IMR-90 (cell line): ENCODE results near the gene DEFB110. TPM values are rescaled to one million over a fixed set of nuclear protein-coding genes. Genes with fewer than 3 reads are reported as not detected.

ENCODE experiments used
- ATAC-seq: fragments of 200-7000 bp; cut with Tn5 transposase; 2 replicates; pipeline ENCODE4 v1.9.1; 2020; ENCODE audit warnings: low read depth, mild to moderate bottlenecking, moderate library complexity
- BruUV-seq: library from RNA; stranded (reverse); fragments of 400-500 nt; replicated peaks from 2 replicates; lab custom pipeline; 2021; lab: Mats Ljungman, UMichigan
- CTCF ChIA-PET: fragments of 300-600 bp; formaldehyde crosslinking; extraction: SDS; loops from one replicate; lab custom pipeline; 2021; ENCODE audit warnings: antibody characterized with exemption; lab: Yijun Ruan, JAX
- POLR2A ChIA-PET: fragments of 300-600 bp; sonication (Branson Sonifier 250); formaldehyde crosslinking; loops from one replicate; lab custom pipeline; 2022; ENCODE audit warnings: antibody characterized with exemption; ENCODE audit not compliant: unreplicated experiment; lab: Charles Lee
- DNase-seq: peaks from one replicate; pipeline ENCODE4 v3.0.0; 2013
- H2AFZ ChIP-seq: replicated peaks from 2 replicates; pipeline ENCODE3; 2013; ENCODE audit warnings: low read length, mild to moderate bottlenecking; ENCODE audit not compliant: poor library complexity
- H2AK5ac ChIP-seq: 2 replicates; pipeline ENCODE4 v1.6.1; 2013; ENCODE audit warnings: low read depth, low read length, inconsistent platforms
- H2AK9ac ChIP-seq: replicated peaks from 2 replicates; pipeline ENCODE3; 2013; ENCODE audit warnings: mild to moderate bottlenecking, low read depth, low read length, moderate library complexity; ENCODE audit not compliant: poor library complexity
- H2BK120ac ChIP-seq: 2 replicates; pipeline ENCODE4 v1.6.1; 2013; ENCODE audit warnings: low read depth, low read length, inconsistent platforms
- H2BK15ac ChIP-seq: 3 replicates; pipeline ENCODE4 v1.6.1; 2013; ENCODE audit warnings: low read depth, low read length, inconsistent platforms
- H2BK20ac ChIP-seq: 2 replicates; pipeline ENCODE4 v1.6.1; 2013; ENCODE audit warnings: low read depth, mild to moderate bottlenecking, inconsistent platforms, low read length, moderate library complexity
- H2BK5ac ChIP-seq: 2 replicates; pipeline ENCODE4 v1.6.1; 2013; ENCODE audit warnings: mild to moderate bottlenecking, low read depth, low read length, inconsistent platforms; ENCODE audit not compliant: poor library complexity, severe bottlenecking
- H3K14ac ChIP-seq: replicated peaks from 2 replicates; pipeline ENCODE4 v1.6.1; 2013; ENCODE audit warnings: low read depth, low read length, inconsistent platforms
- H3K18ac ChIP-seq: 2 replicates; pipeline ENCODE4 v1.6.1; 2013; ENCODE audit warnings: low read depth, low read length, control low read depth
- H3K23ac ChIP-seq: 2 replicates; pipeline ENCODE4 v1.6.1; 2013; ENCODE audit warnings: low read depth, low read length, inconsistent platforms
- H3K27ac ChIP-seq: 2 replicates; pipeline ENCODE4 v1.5.1; 2013; ENCODE audit warnings: mild to moderate bottlenecking, control low read depth, low read length; ENCODE audit not compliant: insufficient read depth
- H3K27me3 ChIP-seq: 2 replicates; pipeline ENCODE4 v1.6.1; 2013; ENCODE audit warnings: low read length; ENCODE audit not compliant: control insufficient read depth, insufficient read depth
- H3K36me3 ChIP-seq: 2 replicates; pipeline ENCODE4 v1.6.1; 2013; ENCODE audit warnings: low read length, mixed read lengths; ENCODE audit not compliant: control insufficient read depth, insufficient read depth
- H3K4ac ChIP-seq: 2 replicates; pipeline ENCODE4 v1.6.1; 2013; ENCODE audit warnings: low read depth, low read length, inconsistent platforms
- H3K4me1 ChIP-seq: 2 replicates; pipeline ENCODE4 v1.6.1; 2013; ENCODE audit warnings: low read length, mixed read lengths; ENCODE audit not compliant: control insufficient read depth, insufficient read depth
- H3K4me2 ChIP-seq: 2 replicates; pipeline ENCODE4 v1.6.1; 2013; ENCODE audit warnings: low read depth, mild to moderate bottlenecking, control low read depth, low read length, moderate library complexity
- H3K4me3 ChIP-seq: 2 replicates; pipeline ENCODE4 v1.5.1; 2013; ENCODE audit warnings: low read depth, mild to moderate bottlenecking, control low read depth, low read length, moderate library complexity; ENCODE audit not compliant: insufficient read depth
- H3K56ac ChIP-seq: 2 replicates; pipeline ENCODE4 v1.6.1; 2013; ENCODE audit warnings: low read length, inconsistent platforms; ENCODE audit not compliant: insufficient read depth; ENCODE audit errors: extremely low read depth
- H3K79me1 ChIP-seq, 2 experiments: 2 replicates each; pipeline ENCODE4 v1.6.1; 2013; ENCODE audit warnings: low read length in 2 of 2, inconsistent platforms in 1 of 2, low read depth in 1 of 2
- H3K9ac ChIP-seq: 2 replicates; pipeline ENCODE4 v1.6.1; 2013; ENCODE audit warnings: low read depth, low read length, control low read depth
- H3K9me1 ChIP-seq: 2 replicates; pipeline ENCODE4 v1.6.1; 2013; ENCODE audit warnings: low read length, inconsistent platforms; ENCODE audit not compliant: insufficient read depth
- H3K9me3 ChIP-seq: 2 replicates; pipeline ENCODE4 v1.6.1; 2013; ENCODE audit warnings: low read length; ENCODE audit not compliant: control insufficient read depth, insufficient read depth
- H4K20me1 ChIP-seq: 2 replicates; pipeline ENCODE4 v1.6.1; 2013; ENCODE audit warnings: low read length, inconsistent platforms; ENCODE audit not compliant: insufficient read depth
- H4K5ac ChIP-seq: 2 replicates; pipeline ENCODE4 v1.6.1; 2013; ENCODE audit warnings: mild to moderate bottlenecking, low read depth, low read length, control low read depth
- H4K8ac ChIP-seq, 2 experiments: 2 replicates each; pipeline ENCODE4 v1.6.1; 2013; ENCODE audit warnings: low read depth in 2 of 2, low read length in 2 of 2, control low read depth in 1 of 2, inconsistent platforms in 1 of 2
- H4K91ac ChIP-seq: 2 replicates; pipeline ENCODE4 v1.6.1; 2013; ENCODE audit warnings: low read depth, low read length, inconsistent platforms; ENCODE audit not compliant: insufficient read depth
- MAFK ChIP-seq: IDR thresholded peaks from 2 replicates; pipeline ENCODE4 v1.6.1; 2012; ENCODE audit warnings: low read depth, low read length, improper control_type of control experiment
- RFX5 ChIP-seq: IDR thresholded peaks from 2 replicates; pipeline ENCODE4 v1.8.0; 2012; ENCODE audit warnings: low read depth, mild to moderate bottlenecking, low read length, moderate library complexity
- SMC3 ChIP-seq: fragments of 150-350 bp; IDR thresholded peaks from 2 replicates; pipeline ENCODE4 v1.6.1; 2016; ENCODE audit warnings: low read depth, mild to moderate bottlenecking, antibody characterized with exemption, low read length, moderate library complexity
- WGBS, 2 experiments: methylation state at CpG; one replicate each; pipeline versions ENCODE4 v1.1.5 to v1.1.7; 2013; ENCODE audit warnings: missing lambda C conversion rate in 2 of 2; ENCODE audit not compliant: insufficient read length in 1 of 2; ENCODE audit errors: extremely low coverage in 2 of 2; 5-methylcytosine and 5-hydroxymethylcytosine counted together
- dilution Hi-C: fragments of 300-500 bp; cut with HindIII; formaldehyde crosslinking; loops from one replicate; pipeline ENCODE4 v1.14.3; 2018; ENCODE audit warnings: low sequenced_read_pairs; ENCODE audit not compliant: unreplicated experiment
- in situ Hi-C: fragments of 300-500 bp; cut with MboI; formaldehyde crosslinking; loops from 3 replicates; pipeline ENCODE4 v1.14.3; 2019; ENCODE audit warnings: low sequenced_read_pairs, inconsistent platforms, mixed read lengths
- intact Hi-C: fragments of 100-400 bp; cut with micrococcal nuclease; formaldehyde crosslinking; loops from 2 replicates; pipeline ENCODE4 v1.10.0; 2022
- polyA plus RNA-seq, 3 experiments: library from polyadenylated mRNA; depleted of rRNA; stranded (reverse); fragments of >200 nt; gene quantifications; 2 replicates each; pipeline ENCODE4 v1.2.3, GENCODE V29; 2012; ENCODE audit warnings: low replicate concordance in 1 of 3
- total RNA-seq: library from RNA; depleted of rRNA; stranded (reverse); fragments of >200 nt; gene quantifications from 2 replicates; pipeline ENCODE4 v1.2.3, GENCODE V29; 2012
- TF ChIP-seq, protein P1 (sequence below): conservative IDR thresholded peaks from 2 replicates; pipeline ENCODE4 v1.5.1; 2012; ENCODE audit warnings: mild to moderate bottlenecking, low read depth, low read length, improper control_type of control experiment

Gene DEFB110
- total and polyA plus RNA-seq, 2 of the 4 experiments (the other 2 are of a cell fraction), result not detected

DNA sequence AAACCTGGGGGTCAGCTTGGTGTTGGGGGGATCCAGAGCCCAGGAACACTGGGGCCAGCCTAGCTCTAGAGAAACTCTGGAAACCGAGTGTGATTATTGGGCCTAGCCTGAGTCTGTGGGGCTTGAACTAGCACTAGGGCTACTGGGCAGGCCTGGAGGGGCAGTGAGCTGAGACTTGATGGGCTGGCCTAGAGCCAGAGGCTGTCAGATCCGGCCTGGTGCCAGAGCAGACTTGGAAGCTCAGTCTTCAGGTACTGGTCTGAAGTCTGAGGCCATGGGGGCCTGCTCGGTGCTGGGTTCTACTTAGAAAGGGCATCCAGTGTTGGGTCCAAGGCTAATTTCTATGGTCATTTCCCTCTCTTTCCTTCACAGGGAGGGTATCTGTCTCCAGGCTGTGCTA lies 25.2 kb upstream of the DEFB110 start:
- ATAC-seq, result no peak
- no peaks in the 10 kb centered on the region for H3K4me1 ChIP-seq
- TF ChIP-seq SMC3 (no peak), RFX5 (no peak), MAFK (no peak)
- TF ChIP-seq, protein P1, sequence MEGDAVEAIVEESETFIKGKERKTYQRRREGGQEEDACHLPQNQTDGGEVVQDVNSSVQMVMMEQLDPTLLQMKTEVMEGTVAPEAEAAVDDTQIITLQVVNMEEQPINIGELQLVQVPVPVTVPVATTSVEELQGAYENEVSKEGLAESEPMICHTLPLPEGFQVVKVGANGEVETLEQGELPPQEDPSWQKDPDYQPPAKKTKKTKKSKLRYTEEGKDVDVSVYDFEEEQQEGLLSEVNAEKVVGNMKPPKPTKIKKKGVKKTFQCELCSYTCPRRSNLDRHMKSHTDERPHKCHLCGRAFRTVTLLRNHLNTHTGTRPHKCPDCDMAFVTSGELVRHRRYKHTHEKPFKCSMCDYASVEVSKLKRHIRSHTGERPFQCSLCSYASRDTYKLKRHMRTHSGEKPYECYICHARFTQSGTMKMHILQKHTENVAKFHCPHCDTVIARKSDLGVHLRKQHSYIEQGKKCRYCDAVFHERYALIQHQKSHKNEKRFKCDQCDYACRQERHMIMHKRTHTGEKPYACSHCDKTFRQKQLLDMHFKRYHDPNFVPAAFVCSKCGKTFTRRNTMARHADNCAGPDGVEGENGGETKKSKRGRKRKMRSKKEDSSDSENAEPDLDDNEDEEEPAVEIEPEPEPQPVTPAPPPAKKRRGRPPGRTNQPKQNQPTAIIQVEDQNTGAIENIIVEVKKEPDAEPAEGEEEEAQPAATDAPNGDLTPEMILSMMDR, result no peak

More for the DNA sequence above, 25.2 kb upstream of the DEFB110 start:
- Histone ChIP-seq H2AK9ac (no peak overlapping the region), H4K5ac (no peak overlapping the region), H3K4me3 (no peak overlapping the region), H3K56ac (no peak overlapping the region), H4K91ac (no peak overlapping the region), H2AFZ (no peak overlapping the region), H2AK5ac (no peak overlapping the region), H2BK15ac (no peak overlapping the region), H2BK5ac (no peak overlapping the region), H3K23ac (no peak overlapping the region), H4K20me1 (no peaks in the 10 kb centered on the region), H3K79me1 (no peaks in the 10 kb centered on the region), H3K27ac (no peak overlapping the region), H3K9me1 (no peaks in the 10 kb centered on the region), H3K9me3 (no peaks in the 10 kb centered on the region), H3K4ac (no peak overlapping the region), H3K27me3 (no peaks in the 10 kb centered on the region), H3K9ac (no peak overlapping the region), H2BK20ac (no peak overlapping the region), H2BK120ac (no peak overlapping the region), H3K36me3 (no peaks in the 10 kb centered on the region), H4K8ac (no peak overlapping the region), H3K14ac (no peak overlapping the region), H3K4me2 (no peak overlapping the region), H3K18ac (no peak overlapping the region)
- intact Hi-C loops (no loop called here), in situ Hi-C loops (no loop called here), dilution Hi-C loops (no loop called here)
- no peak for DNase-seq
- 71% methylated on average over 1 of the region's 3 CpGs; no CpG with 5 or more reads in 1 of the 2 experiments for WGBS, 2 experiments
- POLR2A ChIA-PET, result no interaction called here
- CTCF ChIA-PET, result no interaction called here
- BruUV-seq, result no TSS peak
